Inferior parietal cortex (tissue), 1 donor: ENCODE measurements around the gene ZNF174.

Experiments
- DNase-seq: peaks from one replicate; pipeline ENCODE4 v3.0.0-alpha.2; 2016; ENCODE audit errors: extremely low spot score

The ZNF174 gene

DNA sequence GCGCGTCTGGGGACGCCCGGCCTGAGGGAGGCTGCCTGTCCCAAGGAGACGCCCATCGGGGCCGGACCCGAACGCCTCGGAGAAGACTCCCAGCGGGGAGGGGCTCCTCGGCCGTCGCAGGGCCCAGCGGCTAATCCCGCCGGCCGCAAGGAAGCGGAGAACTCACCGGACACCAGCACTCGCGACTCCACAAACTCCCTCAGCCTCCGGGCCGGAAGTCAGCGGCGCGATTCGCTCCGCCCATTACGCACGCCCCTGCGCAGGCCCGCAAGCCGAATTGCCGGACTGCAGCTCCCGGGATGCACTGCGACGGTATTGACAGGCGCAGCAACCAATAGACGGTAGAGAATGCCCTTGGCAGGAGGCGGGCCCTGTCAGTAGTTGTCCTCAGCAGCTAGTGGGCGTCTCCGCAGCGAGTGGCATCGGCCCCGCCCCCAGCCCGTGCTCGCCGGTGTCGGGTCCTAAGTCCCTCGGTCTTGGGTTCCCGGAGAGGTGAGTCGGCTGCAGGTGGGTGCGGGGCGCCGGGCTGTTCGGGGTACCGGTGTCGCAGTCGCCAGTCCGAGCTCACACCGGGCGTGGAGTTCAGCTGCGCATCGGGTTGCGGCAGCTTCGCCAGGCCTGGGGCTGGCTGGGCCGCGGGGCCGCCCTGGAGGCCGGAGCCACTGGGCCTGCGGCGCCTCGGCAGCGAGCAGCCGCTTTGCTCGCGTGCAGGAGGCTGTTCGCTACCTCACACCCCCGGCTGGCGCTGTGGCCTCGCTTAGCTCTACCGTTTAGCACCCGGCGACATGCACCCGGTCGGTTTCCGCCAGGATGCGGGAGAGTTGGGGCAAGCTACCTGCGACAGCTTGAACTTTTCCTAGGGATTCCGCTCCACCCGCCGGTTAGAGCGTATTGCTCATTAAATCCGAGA, at the start of gene ZNF174, which contains the start of gene ZSCAN32:
TSS of gene ZNF174 (plus strand) at position 437 of the 910 bp plus-strand sequence. CDS start 790 bp downstream, outside the sequence.
TSS of gene ZSCAN32 (minus strand) at position 226 of the 910 bp plus-strand sequence. CDS start 3,447 bp downstream, outside the sequence.
- peak; percentile 99 for DNase-seq

DNA sequence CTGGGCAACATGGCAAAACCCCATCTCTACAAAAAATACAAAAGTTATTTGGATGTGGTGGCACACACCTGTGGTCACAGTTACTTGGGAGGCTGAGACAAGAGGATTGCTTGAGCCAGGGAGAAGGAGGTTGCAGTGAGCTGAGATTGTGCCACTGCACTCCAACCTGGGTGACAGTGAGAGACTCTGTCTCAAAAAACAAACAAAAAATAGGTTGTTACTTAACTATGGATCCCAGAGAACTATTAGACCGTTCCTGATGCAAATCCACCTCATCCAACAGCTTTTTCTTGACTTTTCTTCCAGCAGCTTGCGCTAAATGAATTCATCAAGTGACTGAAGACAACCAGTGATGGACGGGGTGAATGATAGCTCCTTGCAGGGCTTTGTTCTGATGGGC, 45.4 kb upstream of the ZNF174 start, which contains the start of gene OR2C1:
TSS of gene OR2C1 (plus strand) at position 301 of the 400 bp plus-strand sequence. CDS start at position 353, 52 bp downstream.
- DNase-seq, result no peak

DNA sequence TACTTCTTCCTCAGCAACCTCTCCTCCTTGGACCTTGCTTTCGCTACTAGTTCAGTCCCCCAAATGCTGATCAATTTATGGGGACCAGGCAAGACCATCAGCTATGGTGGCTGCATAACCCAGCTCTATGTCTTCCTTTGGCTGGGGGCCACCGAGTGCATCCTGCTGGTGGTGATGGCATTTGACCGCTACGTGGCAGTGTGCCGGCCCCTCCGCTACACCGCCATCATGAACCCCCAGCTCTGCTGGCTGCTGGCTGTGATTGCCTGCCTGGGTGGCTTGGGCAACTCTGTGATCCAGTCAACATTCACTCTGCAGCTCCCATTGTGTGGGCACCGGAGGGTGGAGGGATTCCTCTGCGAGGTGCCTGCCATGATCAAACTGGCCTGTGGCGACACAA, 44.9 kb upstream of the ZNF174 start:
- no peak for DNase-seq

DNA sequence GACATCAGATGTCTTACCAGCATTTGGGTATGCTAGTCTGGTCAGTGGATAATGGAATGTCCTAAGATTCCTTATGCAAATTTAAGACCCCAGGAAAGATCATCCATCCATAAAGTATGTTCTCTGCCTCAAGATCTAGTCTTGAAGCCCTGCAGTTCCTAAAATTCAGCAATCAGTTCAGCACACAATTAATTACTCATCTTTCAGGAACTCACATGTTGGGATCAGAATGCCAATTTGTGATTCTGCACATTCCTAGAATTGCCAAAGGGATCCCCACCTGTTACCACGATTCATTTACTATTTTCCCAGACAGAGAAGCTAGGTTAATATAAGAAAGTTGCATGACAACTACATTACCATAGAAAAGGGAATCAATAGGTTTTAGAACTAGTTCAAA, 42.1 kb upstream of the ZNF174 start:
- DNase-seq, result no peak

DNA sequence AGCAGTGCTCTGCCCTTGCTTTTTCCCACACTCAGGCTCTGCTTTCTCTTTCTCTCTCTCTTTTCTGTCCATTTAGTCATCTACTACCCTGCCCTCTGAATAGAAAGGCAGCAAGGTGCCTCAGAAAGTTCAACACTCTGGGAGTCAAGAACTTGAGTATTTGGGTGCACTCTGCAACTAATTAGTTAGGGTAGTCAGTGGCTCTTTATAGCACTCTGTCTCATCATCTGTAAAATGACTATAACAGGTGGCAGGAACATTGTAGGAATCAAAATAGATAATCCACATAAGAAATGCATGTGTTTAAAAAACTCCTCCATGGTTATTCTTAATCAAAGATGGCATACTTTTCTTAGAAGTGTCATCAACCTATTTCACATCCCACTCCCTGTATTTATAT, 38.1 kb upstream of the ZNF174 start:
- no peak for DNase-seq

DNA sequence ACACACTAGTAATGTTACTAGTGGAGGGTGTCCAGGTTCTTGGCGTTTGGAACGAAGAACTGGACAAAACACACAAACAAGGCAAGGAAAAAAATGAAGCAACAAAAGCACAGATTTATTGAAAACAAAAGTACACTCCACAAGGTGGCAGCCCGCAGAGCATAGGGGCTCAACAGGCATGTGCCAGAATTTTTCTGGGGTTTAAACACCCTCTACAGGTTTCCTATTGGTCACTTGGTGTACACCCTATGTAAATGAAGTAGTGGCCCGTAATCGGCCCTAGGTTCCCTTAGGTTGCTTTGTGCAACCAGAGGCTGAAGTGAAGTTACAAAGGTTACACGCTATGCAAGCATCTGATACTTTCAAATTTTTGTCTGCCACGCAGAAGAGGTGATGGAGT, 37.2 kb upstream of the ZNF174 start:
- no peak for DNase-seq

DNA sequence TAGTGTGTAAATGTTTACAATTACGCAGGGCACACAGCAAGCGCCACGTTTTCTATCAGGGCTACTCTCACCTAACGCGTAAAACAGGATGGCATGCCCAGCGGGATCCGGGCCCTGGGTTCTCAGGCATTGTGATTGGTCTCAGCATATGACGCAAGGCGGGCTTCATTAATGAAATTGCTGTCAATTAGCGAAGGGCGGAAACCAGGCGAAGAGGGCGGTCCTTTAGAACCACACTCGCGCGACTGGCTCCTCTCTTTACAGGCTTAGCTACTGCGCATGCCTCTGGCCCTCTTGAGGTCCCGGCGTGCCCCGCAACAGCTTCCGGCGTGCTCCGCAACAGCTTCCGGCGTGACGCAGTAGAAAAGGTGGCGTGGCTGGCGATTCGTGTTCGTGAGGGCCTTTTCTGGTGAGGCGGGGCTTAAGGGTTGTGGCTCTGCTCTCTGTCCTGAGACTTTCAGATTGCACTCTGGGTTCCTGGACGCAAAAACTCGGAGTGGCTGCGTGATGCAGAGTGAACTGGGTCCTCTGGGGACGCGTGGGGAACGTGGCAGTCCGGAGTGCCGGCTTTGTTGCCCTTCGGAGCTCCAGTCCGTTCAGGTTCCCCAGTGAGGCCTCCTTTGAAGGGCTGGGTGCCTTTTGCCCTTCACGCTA, 36.1 kb upstream of the ZNF174 start:
- peak; percentile 90 for DNase-seq

DNA sequence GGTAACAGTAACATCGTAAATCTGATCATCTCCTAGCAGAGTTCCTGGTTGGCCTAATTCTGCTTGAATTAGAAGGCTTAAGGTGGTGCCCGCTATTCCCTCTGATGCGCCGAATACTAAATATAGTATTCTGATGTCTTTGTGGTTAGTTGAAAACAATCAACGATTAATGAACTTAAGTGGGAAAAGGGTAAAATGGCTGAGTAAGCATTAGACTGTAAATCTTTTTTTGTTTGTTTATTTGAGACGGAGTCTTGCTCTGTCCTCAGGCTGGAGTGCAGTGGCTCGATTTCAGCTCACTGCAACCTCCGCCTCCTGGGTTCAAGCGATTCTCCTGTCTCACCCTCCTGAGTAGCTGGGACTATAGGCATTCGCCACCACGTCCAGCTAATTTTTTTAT, 31.9 kb upstream of the ZNF174 start:
- DNase-seq, result no peak

DNA sequence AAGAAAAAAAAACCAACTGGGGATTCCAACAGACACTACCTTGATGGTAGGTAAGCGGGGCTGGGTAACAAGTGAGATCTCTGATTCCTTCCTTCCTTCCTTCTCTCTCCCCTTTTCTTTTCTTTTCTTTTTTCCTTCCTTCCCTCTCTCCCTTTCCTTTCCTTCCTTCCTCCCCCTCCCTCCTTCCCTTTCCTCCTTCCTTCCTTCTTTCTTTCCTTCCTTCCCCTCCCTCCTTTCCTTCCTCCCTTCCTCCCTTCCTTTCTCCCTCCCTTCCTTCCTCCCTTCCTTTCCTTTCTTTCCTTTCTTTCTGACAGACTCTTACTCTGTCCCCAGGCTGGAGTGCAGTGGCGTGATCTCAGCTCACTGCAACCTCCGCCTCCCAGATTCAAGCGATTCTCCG, 25.3 kb upstream of the ZNF174 start:
- no peak for DNase-seq

DNA sequence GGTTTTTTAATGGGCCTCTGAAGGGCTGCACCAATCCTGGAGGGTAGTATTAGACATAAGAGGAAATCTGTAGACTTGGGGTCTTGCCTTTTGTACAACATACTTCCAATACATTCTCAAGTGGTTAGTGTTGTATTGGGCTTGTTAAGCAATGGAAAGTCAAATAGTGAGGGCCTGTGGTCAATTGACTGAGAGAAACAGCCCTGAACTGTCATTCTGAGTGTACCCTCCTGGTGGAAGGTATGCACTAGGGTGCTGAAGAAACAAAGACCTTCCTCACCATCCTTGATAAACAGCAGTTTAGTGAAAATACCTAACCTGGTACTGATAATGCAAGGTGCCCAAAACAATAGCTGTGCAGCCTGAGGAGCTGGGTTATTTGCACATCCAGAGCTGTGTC, 23.1 kb upstream of the ZNF174 start:
- DNase-seq, result no peak

DNA sequence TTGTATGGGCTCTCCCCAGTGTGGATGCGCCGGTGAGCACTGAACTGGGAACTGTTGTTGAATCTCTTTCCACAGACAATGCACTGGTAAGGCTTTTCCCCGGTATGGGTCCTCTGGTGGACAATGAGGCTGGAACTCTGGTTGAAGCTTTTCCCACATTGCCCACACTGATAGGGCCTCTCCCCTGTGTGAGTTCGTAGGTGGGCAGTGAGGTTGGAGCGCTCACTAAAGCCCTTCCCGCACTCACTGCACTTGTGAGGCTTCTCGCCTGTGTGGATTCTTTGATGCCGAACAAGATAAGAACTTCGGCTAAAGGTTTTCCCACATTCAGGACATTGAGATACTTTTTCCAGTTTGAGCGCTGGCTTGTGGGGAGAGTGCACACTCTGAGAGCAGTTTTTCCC, 18.0 kb upstream of the ZNF174 start:
- no peak for DNase-seq

DNA sequence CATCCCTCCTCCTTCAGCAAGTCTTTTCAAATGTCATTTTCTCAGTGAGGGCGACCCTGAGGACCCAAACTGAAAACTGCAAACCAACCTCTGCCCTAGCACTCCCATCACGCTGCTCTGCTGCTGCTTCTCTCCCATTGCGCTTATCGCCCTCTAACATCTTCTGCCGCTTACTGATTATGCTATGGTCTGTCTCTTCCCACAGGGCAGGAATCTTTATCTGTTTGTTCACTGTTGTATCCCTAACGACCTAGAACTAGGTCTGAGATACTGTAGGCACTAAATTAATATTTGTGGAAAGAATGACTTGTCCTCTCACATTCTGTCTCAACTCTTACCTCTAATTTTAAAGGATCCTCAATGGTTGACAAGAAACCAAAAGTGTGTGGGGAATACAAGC, 12.7 kb upstream of the ZNF174 start:
- DNase-seq, result no peak

DNA sequence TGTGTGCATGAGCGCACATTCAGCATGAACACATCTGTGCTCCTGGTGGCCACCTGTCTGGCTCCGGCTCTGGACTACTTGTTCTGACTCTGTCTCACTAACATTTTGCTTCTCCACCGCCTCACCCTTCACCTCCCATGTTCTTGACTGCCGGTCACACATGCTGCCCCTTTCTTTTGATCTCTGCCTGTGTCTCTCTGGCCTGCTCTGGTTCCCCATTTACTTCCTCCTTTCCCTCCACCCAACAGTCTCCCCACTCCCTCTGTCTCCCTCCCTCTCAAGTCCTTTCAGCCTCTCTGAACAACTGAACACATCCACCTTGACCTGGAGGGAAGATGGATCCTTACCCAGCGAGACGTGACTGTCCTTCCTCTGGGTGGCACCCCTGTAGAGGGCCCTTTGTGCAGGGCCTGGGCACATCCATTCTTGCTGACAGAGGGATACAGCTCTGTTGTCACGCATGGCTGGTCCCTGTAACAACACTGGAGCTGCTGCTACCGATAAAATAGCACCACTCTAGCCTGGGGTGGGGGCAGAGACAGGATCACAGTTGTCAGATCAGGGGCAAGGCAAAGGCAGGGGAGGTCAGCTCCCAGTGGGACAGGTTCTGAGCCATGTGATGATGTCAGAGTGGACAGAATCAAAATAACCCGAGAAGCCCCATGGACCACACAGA, 11.2 kb upstream of the ZNF174 start:
- DNase-seq, result no peak

DNA sequence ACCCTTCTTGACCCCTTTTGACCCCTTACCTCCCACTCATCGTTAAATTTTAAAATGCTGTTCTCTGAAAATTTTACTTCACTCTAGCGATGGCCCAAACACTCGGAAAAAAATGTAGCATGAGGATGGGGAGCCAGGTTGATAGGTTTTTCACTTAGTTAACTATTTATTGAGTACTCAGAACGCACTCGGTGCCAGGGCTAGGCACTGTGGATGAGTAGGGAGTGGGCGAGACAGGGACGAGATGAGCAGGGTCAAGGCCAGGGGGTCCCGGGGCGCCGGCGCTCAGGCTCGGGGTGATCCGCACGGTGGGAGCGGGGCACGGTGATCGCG, 603 bp upstream of the ZNF174 start:
- DNase-seq, result no peak

DNA sequence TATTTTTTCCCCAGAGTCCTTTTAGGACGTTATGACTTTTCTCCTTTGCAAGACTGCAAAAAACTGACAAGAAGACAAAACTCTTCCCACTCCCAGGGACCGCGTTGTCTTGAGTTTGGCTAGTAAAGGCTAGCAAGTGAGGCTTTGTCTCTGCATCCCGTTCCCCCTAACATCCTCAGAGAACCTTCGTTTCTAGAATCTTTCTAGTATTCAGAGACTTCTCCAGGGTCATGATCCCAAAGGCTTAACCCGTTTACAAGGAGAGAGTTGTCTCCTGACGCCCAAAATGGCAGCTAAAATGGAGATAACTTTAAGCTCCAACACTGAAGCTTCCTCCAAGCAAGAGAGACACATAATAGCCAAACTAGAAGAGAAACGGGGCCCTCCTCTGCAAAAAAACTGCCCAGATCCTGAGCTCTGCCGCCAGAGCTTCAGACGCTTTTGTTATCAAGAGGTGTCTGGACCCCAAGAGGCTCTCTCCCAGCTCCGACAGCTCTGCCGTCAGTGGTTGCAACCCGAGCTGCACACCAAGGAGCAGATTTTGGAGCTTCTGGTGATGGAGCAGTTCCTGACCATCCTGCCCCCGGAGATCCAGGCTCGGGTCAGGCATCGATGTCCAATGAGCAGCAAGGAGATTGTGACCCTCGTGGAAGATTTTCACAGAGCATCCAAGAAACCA, 843 bp downstream of the ZNF174 start:
- no peak for DNase-seq

DNA sequence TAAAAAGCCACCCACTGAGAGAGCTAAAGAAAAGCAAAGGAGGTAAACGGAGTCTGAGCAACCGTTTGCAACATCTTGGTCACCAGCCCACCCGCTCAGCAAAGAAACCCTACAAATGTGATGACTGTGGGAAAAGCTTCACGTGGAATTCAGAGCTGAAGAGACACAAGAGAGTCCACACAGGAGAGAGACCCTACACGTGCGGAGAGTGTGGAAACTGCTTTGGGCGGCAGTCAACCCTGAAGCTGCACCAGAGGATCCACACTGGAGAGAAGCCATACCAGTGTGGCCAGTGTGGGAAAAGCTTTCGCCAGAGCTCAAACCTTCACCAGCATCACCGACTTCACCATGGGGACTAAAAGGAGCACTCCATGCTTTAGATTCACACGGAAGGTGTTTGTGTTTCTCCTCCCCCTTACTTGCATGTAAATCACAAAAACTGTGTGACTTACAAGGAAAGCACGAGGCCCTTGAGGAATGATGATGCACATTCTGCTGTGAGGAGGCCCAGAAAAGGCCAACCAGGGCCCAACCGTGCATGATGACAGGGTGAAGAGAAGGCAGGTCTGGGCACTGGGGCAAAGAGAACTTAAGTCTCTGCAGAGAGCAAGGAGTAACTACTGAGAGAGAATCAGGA, 7.7 kb downstream of the ZNF174 start:
- no peak for DNase-seq

DNA sequence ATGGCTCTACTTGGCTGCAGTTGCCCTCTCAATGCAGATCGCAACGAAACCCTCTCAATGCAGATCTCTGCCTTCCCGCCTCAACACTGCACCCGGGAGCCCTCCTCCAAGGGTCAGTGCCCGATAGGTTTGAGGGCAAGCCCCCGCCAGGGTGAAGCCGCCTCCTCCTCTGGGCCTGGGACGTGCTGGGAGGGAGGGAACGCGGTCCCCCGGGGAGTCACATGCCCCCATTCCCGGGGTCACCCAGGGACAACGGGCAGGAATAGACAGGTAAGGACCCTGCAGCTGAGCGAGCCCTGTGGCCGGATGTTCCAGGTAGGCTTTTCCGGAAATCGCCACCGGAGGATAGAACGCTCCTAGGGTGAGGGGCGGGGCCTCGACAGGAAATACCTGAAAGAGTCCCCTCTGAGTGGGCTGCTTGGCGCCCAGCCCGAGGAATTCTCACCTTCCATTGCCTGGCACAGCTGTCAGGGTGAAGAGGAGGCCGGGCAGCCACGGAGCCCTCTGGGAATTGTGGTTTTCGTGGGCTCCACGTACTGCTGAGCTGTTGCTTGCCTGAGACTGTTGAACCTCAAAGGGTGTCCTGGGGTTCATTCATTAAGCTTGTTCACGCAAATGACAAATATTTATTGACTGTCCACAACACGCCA, 12.8 kb downstream of the ZNF174 start:
- no peak for DNase-seq

DNA sequence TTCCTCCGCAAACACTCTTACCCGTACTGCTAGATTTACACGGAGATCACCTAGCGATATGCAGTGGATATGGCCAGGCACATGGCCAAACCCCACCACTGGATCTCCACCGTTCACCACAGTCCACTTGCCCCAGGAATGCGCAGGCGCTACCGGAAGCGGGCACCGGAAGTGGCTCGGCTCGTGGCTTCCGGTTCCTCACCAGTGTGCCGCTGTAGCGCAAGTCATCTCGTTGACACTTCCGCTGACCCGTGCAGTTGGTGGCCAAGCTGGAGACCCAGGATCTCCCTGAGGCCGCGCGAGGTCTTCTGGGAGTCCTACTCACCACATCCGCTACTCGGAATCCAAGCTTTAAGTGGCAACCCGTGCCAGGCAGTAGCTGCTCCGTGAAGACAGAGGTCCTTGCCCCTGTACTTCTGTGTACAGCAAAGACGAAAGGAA, 30.8 kb downstream of the ZNF174 start:
- DNase-seq, result peak; percentile 19

DNA sequence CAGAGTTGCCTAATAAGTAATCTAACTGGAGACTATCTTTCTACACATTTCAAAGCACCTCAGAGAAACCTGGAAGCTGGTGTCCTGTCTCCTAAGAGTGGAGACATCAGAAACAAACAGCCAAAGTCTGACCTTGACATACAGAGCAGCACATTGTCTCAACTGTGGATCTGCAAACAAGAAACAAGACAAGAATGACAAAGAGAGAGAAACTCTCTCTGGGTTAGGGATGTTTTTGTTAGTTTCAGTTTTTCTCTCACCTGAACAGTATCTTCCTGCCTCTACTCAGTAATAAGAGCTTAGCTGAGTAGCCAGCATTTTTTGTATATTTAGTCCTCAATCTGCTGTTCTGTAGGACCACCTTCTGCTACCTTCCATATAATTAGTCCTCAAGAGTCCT, 33.4 kb downstream of the ZNF174 start:
- no peak for DNase-seq

DNA sequence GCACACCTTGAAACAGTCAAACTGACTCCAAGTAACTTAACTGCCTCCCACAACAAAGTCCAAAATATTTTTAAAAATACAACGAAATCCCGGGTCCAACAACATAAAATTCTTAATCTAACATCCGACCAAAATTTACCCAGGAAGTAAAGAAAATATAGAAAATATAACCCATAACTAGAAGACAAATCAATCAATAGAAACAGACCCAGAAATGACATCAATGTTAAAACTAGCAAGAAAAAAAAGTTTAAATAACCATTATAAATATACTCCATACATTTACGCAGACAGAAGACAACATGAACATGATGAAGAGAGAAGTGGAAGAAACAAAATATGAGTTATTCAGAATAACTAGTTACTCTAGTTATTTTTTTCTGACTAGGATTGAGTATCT, 38.6 kb downstream of the ZNF174 start:
- no peak for DNase-seq
